Measurements from ENCODE around the gene IDI2. TPM values are rescaled to one million over a fixed set of nuclear protein-coding genes. Genes with fewer than 3 reads are reported as not detected.

The IDI2 gene
- total RNA-seq, 1 experiment from 2014 or later, result not detected

DNA sequence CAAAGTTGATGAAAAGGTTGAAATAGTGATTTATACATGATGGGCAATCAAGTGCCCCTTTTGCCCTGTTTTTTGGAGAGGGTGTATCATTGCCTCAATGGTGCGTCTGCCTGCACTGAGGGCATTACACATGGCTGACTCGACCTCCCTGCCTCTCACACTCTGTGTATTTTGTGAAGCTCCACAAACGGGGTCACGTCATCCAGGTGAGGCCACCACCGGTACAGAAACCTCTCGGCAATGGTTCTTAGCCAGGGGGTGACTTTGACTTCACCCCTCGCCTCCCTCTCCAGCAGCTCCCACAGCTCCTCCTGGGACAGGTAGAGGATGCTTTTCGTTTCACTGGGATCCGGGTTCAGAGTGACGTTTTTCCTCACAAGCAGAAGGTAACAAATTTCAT is 6.3 kb downstream of the IDI2 start:
- Histone ChIP-seq H2AFZ (ENCODE audit: low read depth, low read length, poor library complexity, severe bottlenecking) (no peak overlapping the region), H4K20me1 (ENCODE audit: insufficient read depth) (no peaks in the 10 kb centered on the region), H3K4me3 (replicated peaks in 1 of 2; ENCODE audit: low read depth in 1 of 2, low read length in 2 of 2) (no peak overlapping the region), H3K9ac (ENCODE audit: low read length) (no peak overlapping the region), H3K27ac (ENCODE audit: low read depth, low read length) (no peak overlapping the region), H3K36me3 (ENCODE audit: control insufficient read depth in 1 of 2, insufficient read depth in 2 of 2, low read length in 2 of 2) (peaks cover 32 to 36% of the 10 kb centered on the region in 2 experiments), H3K9me3 (ENCODE audit: control insufficient read depth in 1 of 2, insufficient read depth in 1 of 2, low read depth in 1 of 2, low read length in 2 of 2) (no peaks in the 10 kb centered on the region), H3K4me2 (ENCODE audit: low read length) (no peak overlapping the region), H3K79me2 (ENCODE audit: insufficient read depth, low read length) (peaks cover 5% of the 10 kb centered on the region; the same call in 1 of the 2 replicates), H3K4me1 (ENCODE audit: control insufficient read depth in 1 of 2, insufficient read depth in 2 of 2, low read length in 2 of 2) (no peaks in the 10 kb centered on the region), H3K27me3 (ENCODE audit: insufficient read depth, low read length) (no peaks in the 10 kb centered on the region), H3K9me2 (ENCODE audit: insufficient read depth) (no peaks in the 10 kb centered on the region)
- DNase-seq (ENCODE audit: low read depth, low spot score) (no peak), ATAC-seq (no peak)
- RAD21 ChIA-PET (ENCODE audit: low non-redundant PET in 1 of 2, low total read pairs in 2 of 2, uncharacterized antibody in 2 of 2, unreplicated experiment in 2 of 2), result no interaction called here
- no TSS peak for BruUV-seq (replicated peaks)
- CTCF ChIA-PET, result no interaction called here
- TF ChIP-seq EZH2 (IDR thresholded peaks at IDR 0.05) (no peak), EGR1 (IDR thresholded peaks at IDR 0.05; ENCODE audit: low read depth) (no peak), CBX3 (IDR thresholded peaks at IDR 0.05; ENCODE audit: low read depth) (no peak), CTCF (IDR thresholded peaks at IDR 0.05 in 2 of 3, conservative IDR thresholded peaks at IDR 0.05 in 1 of 3; ENCODE audit: borderline replicate concordance in 1 of 3, insufficient read depth in 1 of 3, low read depth in 2 of 3, low read length in 2 of 3) (no peak)
- TF ChIP-seq, protein P1, sequence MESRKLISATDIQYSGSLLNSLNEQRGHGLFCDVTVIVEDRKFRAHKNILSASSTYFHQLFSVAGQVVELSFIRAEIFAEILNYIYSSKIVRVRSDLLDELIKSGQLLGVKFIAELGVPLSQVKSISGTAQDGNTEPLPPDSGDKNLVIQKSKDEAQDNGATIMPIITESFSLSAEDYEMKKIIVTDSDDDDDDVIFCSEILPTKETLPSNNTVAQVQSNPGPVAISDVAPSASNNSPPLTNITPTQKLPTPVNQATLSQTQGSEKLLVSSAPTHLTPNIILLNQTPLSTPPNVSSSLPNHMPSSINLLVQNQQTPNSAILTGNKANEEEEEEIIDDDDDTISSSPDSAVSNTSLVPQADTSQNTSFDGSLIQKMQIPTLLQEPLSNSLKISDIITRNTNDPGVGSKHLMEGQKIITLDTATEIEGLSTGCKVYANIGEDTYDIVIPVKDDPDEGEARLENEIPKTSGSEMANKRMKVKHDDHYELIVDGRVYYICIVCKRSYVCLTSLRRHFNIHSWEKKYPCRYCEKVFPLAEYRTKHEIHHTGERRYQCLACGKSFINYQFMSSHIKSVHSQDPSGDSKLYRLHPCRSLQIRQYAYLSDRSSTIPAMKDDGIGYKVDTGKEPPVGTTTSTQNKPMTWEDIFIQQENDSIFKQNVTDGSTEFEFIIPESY (IDR thresholded peaks at IDR 0.05; ENCODE audit: extremely low read depth, insufficient replicate concordance, low read length), result no peak
- intact Hi-C loops (cut with micrococcal nuclease), result no loop called here
- POLR2A ChIA-PET, result no interaction called here

DNA sequence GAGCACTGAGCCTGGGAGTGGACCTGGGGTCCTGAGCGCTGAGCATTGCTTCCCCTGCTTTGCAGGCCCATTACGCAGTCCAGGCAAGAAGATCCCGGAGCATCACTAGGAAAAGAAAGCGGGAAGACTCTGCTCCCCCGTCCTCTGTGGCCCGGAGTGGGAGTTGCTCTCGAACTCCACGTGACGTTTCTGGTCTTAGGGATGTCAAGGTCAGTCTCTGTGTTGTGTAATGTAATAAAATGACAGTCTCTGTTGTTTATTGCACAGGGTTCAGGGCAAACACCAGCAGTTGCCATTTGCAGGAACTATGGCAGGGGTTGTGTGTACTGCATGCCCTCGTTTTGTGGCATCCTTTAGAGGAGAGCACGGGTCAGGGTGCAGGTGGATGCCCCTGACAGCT is 10.0 kb downstream of the IDI2 start:
- ChIA-PET POLR2A (no interaction called here), CTCF (no interaction called here), RAD21 (ENCODE audit: low non-redundant PET in 1 of 2, low total read pairs in 2 of 2, uncharacterized antibody in 2 of 2, unreplicated experiment in 2 of 2) (no interaction called here)
- Histone ChIP-seq H3K79me2 (ENCODE audit: insufficient read depth, low read length) (peaks cover 35% of the 10 kb centered on the region; the same call in 1 of the 2 replicates), H3K9me3 (ENCODE audit: control insufficient read depth in 1 of 2, insufficient read depth in 1 of 2, low read depth in 1 of 2, low read length in 2 of 2) (no peaks in the 10 kb centered on the region), H3K9ac (ENCODE audit: low read length) (no peak overlapping the region), H3K4me1 (ENCODE audit: control insufficient read depth in 1 of 2, insufficient read depth in 2 of 2, low read length in 2 of 2) (no peaks in the 10 kb centered on the region), H3K9me2 (ENCODE audit: insufficient read depth) (no peaks in the 10 kb centered on the region), H3K27ac (ENCODE audit: low read depth, low read length) (no peak overlapping the region), H3K27me3 (ENCODE audit: insufficient read depth, low read length) (no peaks in the 10 kb centered on the region), H3K4me3 (replicated peaks in 1 of 2; ENCODE audit: low read depth in 1 of 2, low read length in 2 of 2) (no peak overlapping the region), H3K36me3 (ENCODE audit: control insufficient read depth in 1 of 2, insufficient read depth in 2 of 2, low read length in 2 of 2) (peaks cover 58 to 64% of the 10 kb centered on the region in 2 experiments), H3K4me2 (ENCODE audit: low read length) (no peak overlapping the region), H2AFZ (ENCODE audit: low read depth, low read length, poor library complexity, severe bottlenecking) (no peak overlapping the region), H4K20me1 (ENCODE audit: insufficient read depth) (no peaks in the 10 kb centered on the region)
- BruUV-seq (replicated peaks), result no TSS peak
- ATAC-seq, result no peak
- no peak for DNase-seq (ENCODE audit: low read depth, low spot score)
- intact Hi-C loops (cut with micrococcal nuclease), result no loop called here
- TF ChIP-seq SP1 (IDR thresholded peaks at IDR 0.05; ENCODE audit: low read depth) (no peak), POLR2A (IDR thresholded peaks at IDR 0.05; ENCODE audit: borderline replicate concordance, extremely low read depth, insufficient read depth, insufficient read length) (no peak), YY1 (IDR thresholded peaks at IDR 0.05; ENCODE audit: extremely low read depth, insufficient replicate concordance, low read depth, low read length) (no peak), CEBPB (IDR thresholded peaks at IDR 0.05; ENCODE audit: low read depth) (no peak), FOSL1 (IDR thresholded peaks at IDR 0.05; ENCODE audit: low read depth) (no peak), CBX3 (IDR thresholded peaks at IDR 0.05; ENCODE audit: low read depth) (no peak), ATF3 (IDR thresholded peaks at IDR 0.05) (no peak), ZNF274 (IDR thresholded peaks at IDR 0.05; ENCODE audit: low read depth, low read length) (no peak), CTCF (IDR thresholded peaks at IDR 0.05 in 2 of 3, conservative IDR thresholded peaks at IDR 0.05 in 1 of 3; ENCODE audit: borderline replicate concordance in 1 of 3, insufficient read depth in 1 of 3, low read depth in 2 of 3, low read length in 2 of 3) (no peak), JUND (IDR thresholded peaks at IDR 0.05) (no peak), EZH2phosphoT487 (IDR thresholded peaks at IDR 0.05; ENCODE audit: borderline replicate concordance) (no peak), POLR2AphosphoS5 (IDR thresholded peaks at IDR 0.05; ENCODE audit: low read depth, low read length) (no peak)
